Esophagus (tissue), 2 donors: ENCODE data around the gene TOP2A. TPM values are rescaled to one million over a fixed set of nuclear protein-coding genes. Genes with fewer than 3 reads are reported as not detected.
"Not testable (repeated sequence)": the region's sequence is repeated elsewhere in the genome, so short reads cannot be mapped to it uniquely, and the experiment has no call there.

ENCODE experiments used
- H3K27ac ChIP-seq, 2 donors: one replicate each; pipeline ENCODE4 v1.5.1; 2013; ENCODE audit warnings: low read depth in 2 of 2, mild to moderate bottlenecking in 2 of 2, inconsistent platforms in 1 of 2, low read length in 1 of 2, moderate library complexity in 1 of 2
- H3K27me3 ChIP-seq, 2 donors: one replicate each; pipeline ENCODE4 v1.6.1; 2013; ENCODE audit warnings: low read length in 2 of 2, control low read depth in 1 of 2, mild to moderate bottlenecking in 1 of 2; ENCODE audit not compliant: insufficient read depth in 2 of 2, control insufficient read depth in 1 of 2
- H3K36me3 ChIP-seq, 2 donors: one replicate each; pipeline ENCODE4 v1.6.1; 2013; ENCODE audit warnings: low read length in 1 of 2; ENCODE audit not compliant: control insufficient read depth in 2 of 2, insufficient read depth in 2 of 2
- H3K4me1 ChIP-seq, 2 donors: one replicate each; pipeline ENCODE4 v1.6.1; 2013; ENCODE audit warnings: low read length in 1 of 2; ENCODE audit not compliant: control insufficient read depth in 2 of 2, insufficient read depth in 2 of 2
- H3K4me3 ChIP-seq, 2 donors: one replicate each; pipeline ENCODE4 v1.5.1; 2013; ENCODE audit warnings: low read length in 2 of 2, mild to moderate bottlenecking in 2 of 2, low read depth in 1 of 2, moderate library complexity in 1 of 2
- H3K9me3 ChIP-seq, 2 donors: one replicate each; pipeline ENCODE4 v1.6.1; 2013; ENCODE audit warnings: mild to moderate bottlenecking in 2 of 2, low read depth in 1 of 2, low read length in 1 of 2, moderate library complexity in 1 of 2; ENCODE audit not compliant: control insufficient read depth in 2 of 2, insufficient read depth in 1 of 2
- WGBS, 2 donors: extraction: QIAGEN DNeasy Blood & Tissue Kit; methylation state at CpG; one replicate each; pipeline ENCODE4 v1.1.7; 2013; 5-methylcytosine and 5-hydroxymethylcytosine counted together
- polyA plus RNA-seq, 2 donors: library from polyadenylated mRNA; stranded (reverse); fragments of 200-250 nt; gene quantifications; one replicate each; pipeline ENCODE4 v1.2.3, GENCODE V29; 2013
- donor health status: healthy with polysubstance abuse.
- donor health status: Bipolar disorder and iron deficiency.

TOP2A gene
- polyA plus RNA-seq, 2 donors, result 18.0 to 56.0 TPM

GRCh38 chr17:40372031-40372430 is 45.7 kb downstream of the TOP2A start:
- no peaks in the 10 kb centered on the region for H3K4me1 ChIP-seq
- H3K27ac ChIP-seq, result peak overlapping the region in 1 of 2 donors; percentile 7
- H3K27me3 ChIP-seq, result no peaks in the 10 kb centered on the region
- H3K9me3 ChIP-seq, result no peaks in the 10 kb centered on the region
- no peaks in the 10 kb centered on the region for H3K36me3 ChIP-seq
- H3K4me3 ChIP-seq, result no peak overlapping the region
- 97 to 98% methylated on average over 2 of the region's 2 CpGs for WGBS, 2 donors

- 82 to 86% methylated on average over 16 of the region's 16 CpGs for WGBS, 2 donors
Observed at GRCh38 chr17:40371261-40371929, 46.3 kb downstream of the TOP2A start.

GRCh38 chr17:40369923-40370322 is 47.8 kb downstream of the TOP2A start:
- Histone ChIP-seq H3K9me3 (no peaks in the 10 kb centered on the region), H3K27ac (no peak overlapping the region), H3K4me1 (no peaks in the 10 kb centered on the region), H3K27me3 (no peaks in the 10 kb centered on the region), H3K4me3 (no peak overlapping the region), H3K36me3 (no peaks in the 10 kb centered on the region)
- 87 to 93% methylated on average over 7 of the region's 7 CpGs for WGBS, 2 donors

More at GRCh38 chr17:40371261-40371929, 46.3 kb downstream of the TOP2A start:
- Histone ChIP-seq H3K9me3 (no peaks in the 10 kb centered on the region), H3K36me3 (no peaks in the 10 kb centered on the region), H3K27ac (no peak overlapping the region), H3K4me1 (no peaks in the 10 kb centered on the region), H3K4me3 (no peak overlapping the region), H3K27me3 (no peaks in the 10 kb centered on the region)

GRCh38 chr17:40367728-40368127 is 50.0 kb downstream of the TOP2A start:
- not testable (repeated sequence) for H3K4me1 ChIP-seq, H3K27me3 ChIP-seq, H3K36me3 ChIP-seq, H3K4me3 ChIP-seq, H3K27ac ChIP-seq, H3K9me3 ChIP-seq
- WGBS, 2 donors, result 86% methylated on average over 9 of the region's 9 CpGs

GRCh38 chr17:40366861-40367518 is 50.7 kb downstream of the TOP2A start:
- 73 to 82% methylated on average over 17 of the region's 17 CpGs for WGBS, 2 donors
- H3K36me3 ChIP-seq, result no peaks in the 10 kb centered on the region
- H3K27me3 ChIP-seq, result no peaks in the 10 kb centered on the region
- no peak overlapping the region for H3K27ac ChIP-seq
- no peaks in the 10 kb centered on the region for H3K9me3 ChIP-seq
- H3K4me1 ChIP-seq, result peaks cover 4 to 12% of the 10 kb centered on the region in 2 donors
- H3K4me3 ChIP-seq, result no peak overlapping the region

- H3K9me3 ChIP-seq, result no peaks in the 10 kb centered on the region
- H3K27ac ChIP-seq, result no peak overlapping the region
- peaks cover 4 to 13% of the 10 kb centered on the region in 2 donors for H3K4me1 ChIP-seq
- H3K27me3 ChIP-seq, result no peaks in the 10 kb centered on the region
- WGBS, 2 donors, result 94 to 96% methylated on average over 18 of the region's 18 CpGs
- H3K36me3 ChIP-seq, result no peaks in the 10 kb centered on the region
- no peak overlapping the region for H3K4me3 ChIP-seq
Observed at GRCh38 chr17:40366076-40366860, 51.4 kb downstream of the TOP2A start.

GRCh38 chr17:40364906-40365305 is 52.8 kb downstream of the TOP2A start:
- WGBS, 2 donors, result 89 to 91% methylated on average over 9 of the region's 9 CpGs
- H3K4me3 ChIP-seq, result no peak overlapping the region

GRCh38 chr17:40364121-40364861 is 53.4 kb downstream of the TOP2A start, which contains the start of gene GJD3:
Gene GJD3, minus strand, starts transcription at chr17:40364737. Its CDS starts 922 bp downstream, at chr17:40363815.
- H3K9me3 ChIP-seq, result no peaks in the 10 kb centered on the region
- H3K27ac ChIP-seq, result no peak within 1 kb of the TSS
- WGBS, 2 donors, result 64 to 66% methylated on average over 22 of the region's 22 CpGs
- peak within 1 kb of the TSS; percentile 57 to 60 for H3K4me3 ChIP-seq
- H3K36me3 ChIP-seq, result no peaks in the 10 kb centered on the region
- H3K27me3 ChIP-seq, result no peaks in the 10 kb centered on the region
- H3K4me1 ChIP-seq, result peaks cover 4 to 16% of the 10 kb centered on the region in 2 donors

More at GRCh38 chr17:40364906-40365305, 52.8 kb downstream of the TOP2A start:
- Histone ChIP-seq H3K36me3 (no peaks in the 10 kb centered on the region), H3K27ac (no peak overlapping the region), H3K9me3 (no peaks in the 10 kb centered on the region), H3K4me1 (peaks cover 4 to 16% of the 10 kb centered on the region in 2 donors), H3K27me3 (no peaks in the 10 kb centered on the region)
